Activated CD4-positive, alpha-beta T cell treated with anti-CD3 and anti-CD28 coated beads for 1 hour (primary cell): ENCODE data around the gene CTXND2.
"Not testable (repeated sequence)": the region's sequence is repeated elsewhere in the genome, so short reads cannot be mapped to it uniquely, and the experiment has no call there.

Experiments
- DNase-seq: peaks from one replicate; pipeline ENCODE4 v3.0.0-alpha.2; 2020

Gene CTXND2

DNA sequence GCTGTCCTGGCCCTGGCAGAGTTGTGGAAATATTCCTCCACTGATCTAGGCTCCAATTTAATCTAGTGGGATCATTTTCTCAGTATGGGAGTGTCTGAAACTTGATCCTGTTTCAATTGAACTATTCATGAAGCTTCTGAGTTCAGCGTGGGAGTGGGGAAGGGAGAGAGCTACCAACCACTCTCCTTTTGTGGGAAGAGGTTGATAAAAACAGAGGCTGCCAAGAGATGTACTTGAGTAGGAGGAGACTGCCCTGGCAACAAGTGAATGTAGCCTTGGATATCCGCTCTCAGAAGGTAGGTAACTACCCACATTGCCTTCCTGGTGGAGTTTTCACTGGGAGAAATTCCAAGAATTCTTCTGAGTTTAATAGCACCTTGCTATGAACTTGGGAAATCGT is at the start of gene CTXND2:
TSS of gene CTXND2 (plus strand) at position 119 of the 400 bp plus-strand sequence. CDS start 25,179 bp downstream, outside the sequence.
- DNase-seq: no peak

- not testable (repeated sequence) for DNase-seq
Measured at GRCh38 chr1:150840850-150841249, 46.1 kb upstream of the CTXND2 start.

DNA sequence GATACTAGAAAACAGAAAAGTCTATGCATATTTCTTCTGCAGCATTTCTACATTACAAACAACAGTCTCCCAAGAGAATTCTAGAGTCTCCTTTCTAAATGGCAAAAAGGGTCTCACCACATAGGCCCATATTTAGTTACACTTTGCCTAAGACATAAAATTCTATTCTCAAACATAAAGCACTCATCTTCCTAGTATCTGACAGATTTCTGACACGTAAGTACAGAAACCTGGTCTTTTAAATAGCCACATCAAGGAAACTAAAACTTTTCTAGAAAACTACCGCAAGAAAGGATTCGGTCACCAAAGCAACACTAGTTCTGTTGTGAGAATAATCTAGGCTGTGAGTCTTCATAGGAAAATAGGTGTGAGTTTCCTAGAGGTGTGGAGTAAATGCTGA is 45.3 kb upstream of the CTXND2 start:
- no peak for DNase-seq

DNA sequence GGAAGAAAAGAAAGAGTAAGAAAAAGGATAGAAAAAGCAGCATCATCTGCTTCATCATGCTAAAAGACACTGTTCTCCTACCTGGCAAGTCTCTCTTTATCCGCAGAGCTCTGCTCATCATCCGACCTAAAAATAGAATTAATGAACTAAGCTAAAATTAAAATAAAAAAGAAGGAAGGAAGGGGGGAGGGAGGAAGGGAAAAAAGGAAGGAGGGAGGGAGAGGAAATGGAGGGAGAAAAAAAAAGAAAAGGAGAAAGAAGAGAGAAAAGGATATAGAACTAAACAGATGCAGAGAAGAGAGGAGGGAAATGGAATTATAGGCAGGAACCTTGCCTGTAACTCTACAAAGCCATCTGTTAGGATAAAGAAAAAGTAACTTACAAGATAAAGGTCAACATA is 44.6 kb upstream of the CTXND2 start:
- no peak for DNase-seq

DNA sequence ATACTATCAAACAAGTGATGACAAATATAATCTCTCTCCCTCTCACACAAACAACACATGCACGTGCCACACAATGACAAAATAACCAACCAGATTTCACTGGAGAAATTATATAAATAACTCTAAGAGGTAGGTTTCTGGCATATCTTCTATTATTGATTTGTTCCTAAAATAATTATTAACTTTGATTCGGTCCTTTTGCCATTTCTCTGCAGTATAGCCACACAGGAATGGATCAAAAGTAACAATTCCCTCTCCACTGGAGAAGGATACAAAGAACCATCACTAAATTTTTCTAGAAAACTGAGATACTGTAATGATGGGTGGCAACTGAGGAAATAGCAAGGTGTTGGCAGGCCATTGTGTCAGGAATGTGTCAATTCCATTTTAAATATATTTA is 44.0 kb upstream of the CTXND2 start:
- DNase-seq: no peak

DNA sequence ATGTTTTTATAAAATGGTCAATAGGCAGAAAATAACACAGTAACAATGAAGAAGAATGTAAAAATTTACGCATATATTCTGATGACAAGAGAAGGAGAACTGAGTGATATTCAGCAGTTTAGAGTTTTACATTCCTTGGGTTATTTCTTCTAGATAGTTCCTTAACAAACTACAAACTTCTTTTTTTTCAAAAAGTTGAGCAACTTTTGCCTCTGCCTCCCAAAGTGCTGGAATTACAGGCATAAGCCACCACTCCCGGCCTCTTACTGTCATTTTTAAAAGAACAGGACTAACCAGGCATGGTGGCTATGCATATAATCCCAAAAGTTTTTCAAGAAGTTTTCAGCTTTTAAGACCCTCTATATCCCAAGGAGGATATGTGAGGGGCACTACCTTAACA is 43.5 kb upstream of the CTXND2 start:
- DNase-seq: no peak

- DNase-seq: no peak
Measured at GRCh38 chr1:150846473-150847146, 40.3 kb upstream of the CTXND2 start.

- not testable (repeated sequence) for DNase-seq
Measured at GRCh38 chr1:150850801-150851362, 36.1 kb upstream of the CTXND2 start.

DNA sequence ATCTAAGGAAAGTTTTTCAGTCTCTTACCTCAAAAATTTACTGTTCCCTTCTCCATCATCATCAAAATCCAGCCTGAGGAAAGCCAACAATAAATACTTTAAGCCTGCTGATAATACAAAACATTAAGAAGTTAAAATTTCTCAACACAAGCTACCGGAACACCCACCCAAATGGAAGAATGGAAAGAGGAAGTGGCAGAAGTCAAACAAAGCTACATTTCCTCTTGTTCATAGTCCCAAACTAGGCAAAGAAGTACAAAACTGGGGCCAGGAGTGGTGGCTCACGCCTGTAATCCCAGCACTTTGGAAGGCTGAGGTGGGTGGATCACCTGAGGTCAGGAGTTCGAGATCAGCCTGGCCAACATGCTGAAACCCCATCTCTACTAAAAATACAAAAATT is 34.2 kb upstream of the CTXND2 start:
- DNase-seq: not testable (repeated sequence)

- no peak for DNase-seq
Measured at GRCh38 chr1:150863724-150864123, 23.2 kb upstream of the CTXND2 start.

DNA sequence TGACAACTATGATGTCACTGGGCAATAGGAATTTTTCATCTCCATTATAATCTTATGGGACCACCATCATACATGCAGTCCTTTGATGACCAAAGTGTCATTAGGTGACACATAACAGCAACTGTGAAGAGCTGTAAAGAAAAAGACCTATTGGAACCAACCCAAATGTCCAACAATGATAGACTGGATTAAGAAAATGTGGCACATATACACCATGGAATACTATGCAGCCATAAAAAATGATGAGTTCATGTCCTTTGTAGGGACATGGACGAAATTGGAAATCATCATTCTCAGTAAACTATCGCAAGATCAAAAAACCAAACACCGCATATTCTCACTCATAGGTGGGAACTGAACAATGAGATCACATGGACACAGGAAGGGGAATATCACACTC is 22.7 kb upstream of the CTXND2 start:
- DNase-seq: not testable (repeated sequence)

- no peak for DNase-seq
Measured at GRCh38 chr1:150869683-150870082, 17.3 kb upstream of the CTXND2 start.

- no peak for DNase-seq
Measured at GRCh38 chr1:150872572-150872971, 14.4 kb upstream of the CTXND2 start.

DNA sequence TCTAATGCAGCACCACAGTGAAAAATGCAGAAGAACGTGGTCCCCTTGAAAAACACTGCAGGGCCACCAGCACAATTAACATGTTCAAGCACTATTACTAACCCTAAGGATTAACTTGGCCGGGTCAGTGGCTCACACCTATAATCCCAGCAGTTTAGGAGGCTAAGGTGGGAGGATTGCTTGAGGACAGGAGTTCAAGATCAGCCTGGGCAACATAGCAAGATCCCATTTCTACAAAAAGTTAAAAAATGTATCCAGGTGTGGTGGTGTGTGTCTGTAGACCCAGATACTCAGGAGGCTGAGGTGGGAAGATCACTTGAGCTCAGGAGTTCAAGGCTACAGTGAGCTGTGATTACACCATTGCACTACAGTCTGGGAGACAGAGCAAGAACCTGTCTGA is 13.4 kb upstream of the CTXND2 start:
- no peak for DNase-seq

GRCh38 chr1:150874455-150875196 is 12.3 kb upstream of the CTXND2 start:
- DNase-seq: no peak

GRCh38 chr1:150875197-150876118 is 11.5 kb upstream of the CTXND2 start:
- no peak for DNase-seq

DNA sequence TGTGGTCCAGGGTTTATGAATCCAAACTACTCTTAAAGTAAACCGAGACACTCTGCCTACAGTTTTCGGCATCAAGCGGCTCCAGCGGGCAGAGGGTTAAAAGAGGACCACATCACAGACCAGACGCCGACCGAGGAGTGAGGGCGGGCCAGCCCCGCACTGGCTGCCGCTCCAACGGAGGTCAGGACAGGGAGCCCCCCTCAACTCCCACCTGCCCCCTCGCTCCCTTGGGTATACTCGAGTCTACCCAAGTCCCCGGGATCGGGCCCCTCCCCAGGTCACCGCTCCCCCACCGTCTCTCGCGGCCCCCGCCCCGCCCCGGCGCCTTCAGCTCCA is 10.8 kb upstream of the CTXND2 start:
- DNase-seq: no peak

GRCh38 chr1:150878931-150879330 is 8.0 kb upstream of the CTXND2 start:
- not testable (repeated sequence) for DNase-seq

GRCh38 chr1:150881331-150882070 is 5.4 kb upstream of the CTXND2 start:
- DNase-seq: no peak

DNA sequence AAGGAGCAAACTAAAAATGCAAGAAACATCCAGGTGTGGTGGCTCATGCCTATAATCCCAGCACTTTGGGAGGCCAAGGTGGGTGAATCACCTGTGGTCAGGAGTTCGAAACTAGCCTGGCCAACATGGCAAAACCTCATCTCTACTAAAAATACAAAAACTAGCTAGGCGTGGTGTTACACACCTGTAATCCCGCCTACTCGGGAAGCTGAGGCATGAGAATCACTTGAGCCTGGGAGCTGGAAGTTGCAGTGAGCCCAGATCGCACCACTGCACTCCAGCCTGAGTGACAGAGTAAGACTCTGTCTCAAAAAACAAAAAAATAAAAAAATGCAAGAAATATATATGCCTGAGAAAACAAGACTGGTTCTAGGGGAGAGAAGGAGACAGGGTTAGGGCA is 3.8 kb upstream of the CTXND2 start:
- DNase-seq: not testable (repeated sequence)

DNA sequence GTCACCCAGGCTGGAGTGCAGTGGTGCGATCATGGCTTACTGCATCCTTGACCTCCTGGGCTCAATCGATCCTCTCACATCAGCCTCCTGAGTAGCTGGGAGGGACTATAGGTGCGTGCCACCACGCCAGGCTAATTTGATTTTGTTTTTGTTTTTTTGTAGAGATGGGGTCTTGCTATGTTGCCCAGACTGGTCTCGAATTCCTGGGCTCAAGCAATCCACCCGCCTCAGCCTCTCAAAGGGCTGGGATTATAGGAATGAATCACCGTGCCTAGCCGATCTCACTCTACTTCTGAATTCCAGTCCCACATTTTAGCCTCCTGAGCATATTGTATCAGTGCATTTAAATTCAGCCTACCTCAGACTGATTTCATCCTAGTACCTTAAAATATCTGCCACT is 1.8 kb downstream of the CTXND2 start:
- DNase-seq: no peak

DNA sequence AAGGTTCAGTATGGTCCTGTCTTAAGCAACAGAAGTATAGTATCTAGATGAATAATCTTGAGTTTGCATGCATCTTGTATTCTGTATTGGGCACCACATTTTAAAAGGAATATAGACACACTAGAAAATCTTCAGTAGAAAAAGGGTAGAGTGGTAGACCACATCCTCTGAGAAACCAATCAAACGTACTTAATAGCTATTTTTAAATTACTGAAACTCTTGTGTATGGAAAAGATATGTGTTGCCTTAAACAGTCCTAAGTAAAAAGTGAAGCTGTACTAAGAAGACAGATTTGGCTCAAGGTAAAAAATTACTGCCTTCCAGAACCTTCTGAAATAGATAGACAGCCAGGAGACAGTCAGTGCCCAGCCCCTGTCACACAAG is 3.1 kb downstream of the CTXND2 start:
- DNase-seq: no peak
